K562 (cell line): Measurements from ENCODE around the gene GDF15. TPM values are rescaled to one million over a fixed set of nuclear protein-coding genes. Genes with fewer than 3 reads are reported as not detected.

ENCODE experiments used
- ATAC-seq: fragments of 200-7000 bp; cut with Tn5 transposase; 3 replicates; pipeline ENCODE4 v1.9.1; 2020; ENCODE audit warnings: moderate library complexity
- BruUV-seq: library from RNA; stranded (reverse); fragments of 400-500 nt; replicated peaks from 2 replicates; lab custom pipeline; 2021; lab: Mats Ljungman, UMichigan
- CTCF ChIA-PET: fragments of 300-600 bp; formaldehyde crosslinking; extraction: SDS; loops from one replicate; lab custom pipeline; 2021; ENCODE audit warnings: low intra/inter-chr PET ratio; lab: Yijun Ruan, JAX
- POLR2A ChIA-PET: fragments of 300-600, 350-650 bp; sonication (Branson Sonifier 250); formaldehyde crosslinking; extraction: SDS; loops from one replicate; lab custom pipeline; 2021; ENCODE audit warnings: antibody characterized with exemption, inconsistent platforms; lab: Yijun Ruan, JAX
- DNase-seq, 4 experiments: peaks; one replicate each; pipeline versions ENCODE4 v3.0.0 to v3.0.0-alpha.2; 2011 to 2018; ENCODE audit warnings: low spot score in 3 of 4, mixed read lengths in 3 of 4; ENCODE audit errors: extremely low read depth in 1 of 4
- FAIRE-seq: peaks from 2 replicates; lab custom pipeline; 2011; peaks lifted over from hg19 to GRCh38; lab: Jason Lieb, UNC
- H2AFZ ChIP-seq: 2 replicates; pipeline ENCODE4 v1.6.0; 2011; ENCODE audit warnings: low read depth, low read length, control low read depth, inconsistent platforms
- H3K27ac ChIP-seq: fragments of 200-600 bp; 3 replicates; pipeline ENCODE4 v1.8.0; 2011; ENCODE audit warnings: low read depth, mild to moderate bottlenecking, control low read depth, inconsistent platforms, low read length, moderate library complexity, mixed read lengths; ENCODE audit errors: extremely low read depth
- H3K27me3 ChIP-seq, 2 experiments: fragments of 300-600 bp in 1 of 2; 2 replicates in 1 of 2; 3 replicates in 1 of 2; pipeline versions ENCODE4 v1.6.0 to v1.8.0; 2011; ENCODE audit warnings: inconsistent platforms in 2 of 2, low read length in 2 of 2, mild to moderate bottlenecking in 1 of 2, mixed read lengths in 1 of 2, moderate library complexity in 1 of 2; ENCODE audit not compliant: control insufficient read depth in 2 of 2, insufficient read depth in 2 of 2
- H3K36me3 ChIP-seq: fragments of 300-600 bp; 3 replicates; pipeline ENCODE4 v1.8.0; 2011; ENCODE audit warnings: mild to moderate bottlenecking, low read length, inconsistent platforms; ENCODE audit not compliant: control insufficient read depth, insufficient read depth
- H3K4me1 ChIP-seq, 2 experiments: fragments of 200-600 bp in 1 of 2; replicated peaks in 1 of 2; 2 replicates in 1 of 2; 3 replicates in 1 of 2; pipeline versions ENCODE4 v1.5.1 to v1.8.0; 2011; ENCODE audit warnings: inconsistent platforms in 2 of 2, low read length in 2 of 2, mild to moderate bottlenecking in 1 of 2, mixed read lengths in 1 of 2, moderate library complexity in 1 of 2; ENCODE audit not compliant: control insufficient read depth in 2 of 2, insufficient read depth in 2 of 2
- H3K4me2 ChIP-seq: 2 replicates; pipeline ENCODE4 v1.6.1; 2011; ENCODE audit warnings: low read length, control low read depth, inconsistent platforms, mixed read lengths; ENCODE audit not compliant: insufficient read depth
- H3K4me3 ChIP-seq: fragments of 200-600 bp; sonication (generic), shearing (Covaris generic); 2 replicates; pipeline ENCODE4 v1.5.1; 2016; ENCODE audit warnings: control low read depth, inconsistent platforms
- H3K79me2 ChIP-seq: fragments of 200-600 bp; 3 replicates; pipeline ENCODE4 v1.8.0; 2011; ENCODE audit warnings: low read length, inconsistent platforms; ENCODE audit not compliant: control insufficient read depth, insufficient read depth
- H3K9ac ChIP-seq, 2 experiments: 2 replicates each; pipeline versions ENCODE4 v1.6.0 to v1.6.1; 2011; ENCODE audit warnings: low read depth in 2 of 2, low read length in 2 of 2, control low read depth in 1 of 2, inconsistent platforms in 1 of 2, mild to moderate bottlenecking in 1 of 2, mixed read lengths in 1 of 2; ENCODE audit not compliant: insufficient read depth in 1 of 2
- H3K9me1 ChIP-seq: one replicate; pipeline ENCODE4 v1.6.0; 2011; ENCODE audit warnings: inconsistent platforms, mild to moderate bottlenecking, low read length, moderate library complexity; ENCODE audit not compliant: control insufficient read depth, insufficient read depth
- H3K9me3 ChIP-seq: replicated peaks from 2 replicates; pipeline ENCODE4 v1.5.1; 2011; ENCODE audit warnings: low read depth, low read length, inconsistent platforms; ENCODE audit not compliant: control insufficient read depth, insufficient read depth
- H4K20me1 ChIP-seq: replicated peaks from 2 replicates; pipeline ENCODE4 v1.6.1; 2011; ENCODE audit warnings: low read length, inconsistent platforms, mixed read lengths; ENCODE audit not compliant: control insufficient read depth, insufficient read depth
- CREM ChIP-seq: IDR thresholded peaks from 2 replicates; pipeline ENCODE4 v1.6.1; 2014; ENCODE audit warnings: antibody characterized with exemption, low read depth
- EGR1 ChIP-seq: fragments of 450-650 bp; conservative IDR thresholded peaks from 2 replicates; pipeline ENCODE4 v1.6.1; 2017; ENCODE audit warnings: mild to moderate bottlenecking
- ETV1 ChIP-seq: fragments of 450-650 bp; conservative IDR thresholded peaks from 2 replicates; pipeline ENCODE4 v1.6.1; 2016; ENCODE audit warnings: missing genetic modification characterization, control low read depth, low read depth, missing compliant biosample characterization
- POLR2G ChIP-seq: fragments of 200-400 bp; formaldehyde crosslinking; IDR thresholded peaks from 2 replicates; pipeline ENCODE4 v1.6.1; 2017; ENCODE audit warnings: low read depth, mild to moderate bottlenecking, antibody characterized with exemption, low read length, moderate library complexity
- ZFP36 ChIP-seq: fragments of 150-350 bp; IDR thresholded peaks from 2 replicates; pipeline ENCODE4 v1.6.1; 2018; ENCODE audit warnings: low read length, low read depth; ENCODE audit not compliant: partially characterized antibody
- WGBS: fragments of 100-300 bp; shearing (Covaris generic); methylation state at CpG from one replicate; pipeline ENCODE4 v1.1.6; 2016; ENCODE audit warnings: low coverage, mixed read lengths; ENCODE audit not compliant: insufficient coverage; ENCODE audit errors: missing lambda C conversion rate; 5-methylcytosine and 5-hydroxymethylcytosine counted together
- in situ Hi-C: fragments of 300-500 bp; cut with MboI; formaldehyde crosslinking; loops from 4 replicates; pipeline ENCODE4 v1.15.0; 2018; ENCODE audit warnings: inconsistent platforms, mixed read lengths
- intact Hi-C: fragments of 100-400 bp; cut with micrococcal nuclease; formaldehyde crosslinking; loops from 2 replicates; pipeline ENCODE4 v1.14.2; 2022
- polyA plus RNA-seq, 8 experiments: library from polyadenylated mRNA; depleted of rRNA in 4 of 8; stranded (reverse) in 5 of 8; unstranded in 3 of 8; fragments of >200 nt; fragmentation: Nextera tagmentation in 2 of 8; fragmentation: Illumina TruSeq in 1 of 8; extraction: Ambion mirVana in 2 of 8; extraction: Trizol in 1 of 8; gene quantifications; 2 replicates each; pipeline versions ENCODE4 v1.2.1 to v1.2.3, GENCODE V29; 2011 to 2014; ENCODE audit warnings: inconsistent platforms in 1 of 8, missing spikeins in 1 of 8
- total RNA-seq, 7 experiments: library from RNA; depleted of rRNA in 6 of 7; stranded (reverse); fragments of >200 nt in 6 of 7; fragmentation: Illumina TruSeq in 2 of 7; extraction: Trizol in 2 of 7; gene quantifications; 2 replicates each; pipeline versions ENCODE4 v1.2.1 to v1.2.3, GENCODE V29; 2011 to 2021; ENCODE audit warnings: low replicate concordance in 1 of 7
- TF ChIP-seq, protein P1 (sequence below), 3 experiments: fragments of 200-800 bp in 1 of 3; sonication (Bioruptor generic) in 1 of 3; sonication (generic) in 1 of 3; formaldehyde crosslinking in 1 of 3; IDR thresholded peaks; 2 replicates each; pipeline versions ENCODE4 v1.6.1 to v1.8.0; 2016 to 2022; ENCODE audit warnings: mild to moderate bottlenecking in 2 of 3, missing compliant biosample characterization in 2 of 3, missing genetic modification characterization in 2 of 3, missing genetic modification reagents in 1 of 3
- TF ChIP-seq, protein P2 (sequence below), 2 experiments: fragments of 250-450 bp in 1 of 2; fragments of 450-650 bp in 1 of 2; sonication (Bioruptor Pico) in 1 of 2; IDR thresholded peaks; 2 replicates each; pipeline versions ENCODE4 v1.6.1 to v1.8.0; 2016 to 2021; ENCODE audit warnings: mild to moderate bottlenecking in 2 of 2, moderate library complexity in 2 of 2, missing compliant biosample characterization in 1 of 2, missing genetic modification characterization in 1 of 2

Gene GDF15
- total and polyA plus RNA-seq, 9 of the 15 experiments (the other 6 are each of a cell fraction or from before 2014, with no cell fraction given) = 2.3 to 82.4 (median 12.5) TPM

- H3K27ac ChIP-seq = peak overlapping the region; percentile 84
- H3K36me3 ChIP-seq = peaks cover 32% of the 10 kb centered on the region; the same call in 2 of the 3 replicates
- no peaks in the 10 kb centered on the region for H3K27me3 ChIP-seq
- H3K9me1 ChIP-seq = no peaks in the 10 kb centered on the region
- H3K9me3 ChIP-seq = no peaks in the 10 kb centered on the region
- in situ Hi-C loops (no loop called here), intact Hi-C loops (loop anchor here (5.0 kb wide), 1 partner anchor 38 kb away; no protein-coding TSS in a partner anchor)
- H2AFZ ChIP-seq = peak overlapping the region; percentile 78
- DNase-seq = no peak
- 28% methylated on average over 3 of the region's 3 CpGs for WGBS
- CTCF ChIA-PET = no interaction called here
- peaks cover 19% of the 10 kb centered on the region for H4K20me1 ChIP-seq
- TF ChIP-seq CREM (0 out of 2 replicates have a peak, but pooled peaks have one; percentile 2), ZFP36 (peak; percentile 45), ETV1 (tag) (0 out of 2 replicates have a peak, but pooled peaks have one; percentile 20), POLR2G (no peak), EGR1 (no peak)
- TF ChIP-seq, protein P1, sequence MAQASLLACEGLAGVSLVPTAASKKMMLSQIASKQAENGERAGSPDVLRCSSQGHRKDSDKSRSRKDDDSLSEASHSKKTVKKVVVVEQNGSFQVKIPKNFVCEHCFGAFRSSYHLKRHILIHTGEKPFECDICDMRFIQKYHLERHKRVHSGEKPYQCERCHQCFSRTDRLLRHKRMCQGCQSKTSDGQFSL (CRISPR knock-in tag; IDR thresholded peaks at IDR 0.05) = no peak
- TF ChIP-seq, protein P1 (tag; IDR thresholded peaks at IDR 0.05) = no peak
- TF ChIP-seq, protein P2, sequence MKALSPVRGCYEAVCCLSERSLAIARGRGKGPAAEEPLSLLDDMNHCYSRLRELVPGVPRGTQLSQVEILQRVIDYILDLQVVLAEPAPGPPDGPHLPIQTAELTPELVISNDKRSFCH (CRISPR knock-in tag; IDR thresholded peaks at IDR 0.05) = no peak
- TF ChIP-seq, protein P2 (tag; IDR thresholded peaks at IDR 0.05) = 0 out of 2 replicates have a peak, but pooled peaks have one; percentile 17
- ATAC-seq = no peak
- peaks cover 28 to 50% of the 10 kb centered on the region in 2 experiments for H3K4me1 ChIP-seq
- peaks cover 32% of the 10 kb centered on the region for H3K79me2 ChIP-seq
- H3K4me3 ChIP-seq = no peak overlapping the region
- H3K4me2 ChIP-seq = peak overlapping the region; percentile 67
- peak overlapping the region; percentile 90 to 94; a peak in 3 of 4 replicates for H3K9ac ChIP-seq
- POLR2A ChIA-PET = interaction anchor here (0.6 to 8.1 kb wide), 35 partner anchors 10 to 287 kb away, joined by 3 to 244 read pairs (median 6); partner anchors contain the start of genes IQCN, JUND, LRRC25 and LSM4
- FAIRE-seq = no peak
- BruUV-seq = TSS peak; percentile 51
Observed at GRCh38 chr19:18385359-18385674, 641 bp upstream of the GDF15 start.
